NCI-H82 treated with DMSO at 0.1 percent for 48 hours (cell line): ENCODE results near the gene VCAM1.

Experiments used
- DNase-seq: peaks from one replicate; lab custom pipeline; 2025; ENCODE audit not compliant: unreplicated experiment; lab: John Stamatoyannopoulos, UW

VCAM1 gene

DNA sequence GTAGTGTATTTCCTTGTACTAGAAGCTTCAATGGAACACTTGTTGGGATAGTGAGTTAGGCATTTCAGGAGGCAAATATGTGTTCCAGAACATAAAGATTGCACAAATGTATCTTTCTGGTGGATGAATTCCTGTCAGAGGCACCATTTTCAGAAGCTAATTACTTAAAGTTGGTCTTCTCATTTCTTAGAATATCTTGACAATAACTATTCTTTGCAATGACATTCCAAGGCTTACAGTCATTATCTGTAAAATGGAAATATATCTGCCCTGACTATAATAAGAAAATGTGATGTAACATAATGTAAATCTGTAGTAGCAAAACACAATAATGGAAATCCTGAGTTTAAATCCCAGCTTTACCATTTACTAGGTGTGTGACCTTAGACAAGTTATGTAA lies 2.7 kb downstream of the VCAM1 start:
- no peak for DNase-seq

DNA sequence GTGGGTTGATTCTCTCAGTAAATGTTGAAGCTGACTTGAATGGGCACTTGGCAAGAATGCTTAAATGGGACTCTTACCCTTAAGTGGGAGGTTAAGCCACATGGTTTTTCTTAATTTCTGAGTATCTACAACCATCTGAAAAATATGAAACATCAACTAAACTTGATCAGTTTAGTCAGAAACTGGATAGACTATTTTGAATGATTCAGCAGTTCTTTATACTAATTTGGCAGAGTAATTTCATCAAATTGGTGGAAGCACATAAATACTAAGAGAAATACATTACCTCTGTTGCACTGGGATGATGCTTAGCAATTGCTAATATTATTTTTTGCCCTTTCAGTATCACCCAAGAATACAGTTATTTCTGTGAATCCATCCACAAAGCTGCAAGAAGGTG lies 4.7 kb downstream of the VCAM1 start:
- no peak for DNase-seq

DNA sequence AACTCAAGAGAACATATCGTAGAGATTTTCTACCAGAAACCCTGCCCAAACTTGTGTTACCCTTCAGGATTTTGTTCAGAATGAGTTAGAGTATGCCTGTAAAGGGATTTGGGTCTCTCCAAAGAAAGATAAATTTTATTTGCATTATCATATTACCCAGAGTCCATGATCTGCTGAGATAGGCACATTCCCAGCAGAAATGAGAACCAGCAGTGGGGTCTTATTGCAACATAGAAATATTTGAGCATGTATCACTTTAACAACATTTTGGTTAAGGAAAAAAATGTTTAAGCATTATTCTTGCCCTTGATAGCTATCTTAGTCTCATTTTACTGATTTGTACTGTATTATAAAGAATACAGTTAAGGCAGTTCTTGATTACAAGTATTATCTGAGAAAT lies 10.6 kb downstream of the VCAM1 start:
- no peak for DNase-seq

DNA sequence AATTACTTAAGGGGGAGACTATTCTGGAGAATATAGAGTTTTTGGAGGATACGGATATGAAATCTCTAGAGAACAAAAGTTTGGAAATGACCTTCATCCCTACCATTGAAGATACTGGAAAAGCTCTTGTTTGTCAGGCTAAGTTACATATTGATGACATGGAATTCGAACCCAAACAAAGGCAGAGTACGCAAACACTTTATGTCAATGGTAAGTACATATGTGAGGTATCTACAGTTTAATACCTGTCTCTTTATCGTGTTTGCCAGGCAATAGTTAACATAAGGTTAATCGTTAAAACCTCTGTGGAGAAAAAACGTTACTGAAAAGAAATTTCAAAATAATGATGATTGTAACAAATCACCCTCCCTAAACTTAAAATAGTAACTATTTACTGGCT lies 11.8 kb downstream of the VCAM1 start:
- no peak for DNase-seq

DNA sequence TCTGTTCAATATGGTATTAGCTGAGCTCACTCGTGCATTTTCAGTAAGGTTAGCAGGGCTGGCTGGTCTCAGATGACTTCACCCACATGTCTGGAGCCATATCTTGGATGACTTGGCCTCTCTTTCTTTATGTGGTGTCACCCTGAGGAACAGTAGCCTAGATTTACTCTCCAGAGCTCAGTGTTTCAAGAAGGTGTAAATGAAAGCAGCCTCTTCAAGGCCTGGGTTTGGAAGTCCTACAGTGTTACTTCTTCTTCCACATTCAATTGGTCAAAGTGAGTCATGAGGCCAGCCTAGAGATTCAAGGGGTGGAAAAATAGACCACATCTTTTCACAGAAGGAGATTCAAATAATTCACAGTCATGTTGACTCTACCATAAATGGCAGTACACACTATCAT lies 12.2 kb downstream of the VCAM1 start:
- no peak for DNase-seq

DNA sequence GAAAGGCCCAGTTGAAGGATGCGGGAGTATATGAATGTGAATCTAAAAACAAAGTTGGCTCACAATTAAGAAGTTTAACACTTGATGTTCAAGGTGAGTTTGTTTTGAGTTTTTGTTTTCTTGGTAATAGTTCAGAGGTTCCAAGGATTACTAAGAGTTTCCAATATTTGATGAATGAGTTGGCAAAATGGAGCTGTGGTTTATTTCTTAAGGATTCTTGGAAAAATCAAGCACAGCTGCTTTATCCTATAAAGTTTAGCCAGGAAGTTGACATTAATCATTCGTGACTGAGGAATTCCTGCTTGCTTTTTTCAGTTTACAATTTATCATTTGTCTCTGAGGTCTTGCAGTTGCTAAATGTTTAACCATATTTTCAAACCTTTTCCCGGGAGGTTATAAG lies 15.1 kb downstream of the VCAM1 start:
- DNase-seq, result no peak

DNA sequence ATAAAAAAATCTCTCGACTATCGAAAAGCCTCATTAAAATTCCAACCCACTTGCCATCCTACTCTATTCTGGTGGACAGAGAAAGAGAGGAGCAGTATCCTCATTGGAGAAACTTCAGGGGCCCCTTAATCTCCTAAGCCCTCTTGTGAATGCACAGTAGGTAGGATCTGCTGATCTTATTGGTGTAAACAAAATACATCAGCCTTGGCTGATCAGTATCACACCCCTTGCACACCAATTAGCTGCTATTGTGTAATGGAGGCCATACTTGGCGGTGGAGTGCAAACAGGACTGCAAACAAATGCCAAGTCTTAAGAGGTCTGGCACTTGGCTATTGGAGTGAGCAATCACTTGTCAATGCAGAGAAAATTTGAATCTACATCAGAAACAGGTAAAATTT lies 15.7 kb downstream of the VCAM1 start:
- DNase-seq, result no peak

DNA sequence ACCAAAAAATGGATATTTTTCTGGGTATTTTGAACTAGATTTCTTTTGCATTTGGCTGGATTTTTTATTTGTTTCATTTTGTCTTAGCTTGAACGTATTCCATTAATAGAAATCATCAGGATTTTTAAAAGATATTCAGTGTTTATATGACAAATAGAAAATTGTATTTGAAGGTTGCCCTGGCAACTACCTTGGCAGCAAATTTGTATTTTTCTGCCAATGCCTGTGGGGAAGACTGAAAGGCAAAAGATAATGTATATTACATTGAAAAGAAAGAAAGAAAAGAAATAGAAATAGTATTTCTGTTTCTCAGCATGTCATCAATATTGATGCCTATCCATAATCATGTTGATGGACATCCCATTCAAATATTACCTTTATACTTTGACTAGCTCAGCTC lies 16.8 kb downstream of the VCAM1 start:
- no peak for DNase-seq

DNA sequence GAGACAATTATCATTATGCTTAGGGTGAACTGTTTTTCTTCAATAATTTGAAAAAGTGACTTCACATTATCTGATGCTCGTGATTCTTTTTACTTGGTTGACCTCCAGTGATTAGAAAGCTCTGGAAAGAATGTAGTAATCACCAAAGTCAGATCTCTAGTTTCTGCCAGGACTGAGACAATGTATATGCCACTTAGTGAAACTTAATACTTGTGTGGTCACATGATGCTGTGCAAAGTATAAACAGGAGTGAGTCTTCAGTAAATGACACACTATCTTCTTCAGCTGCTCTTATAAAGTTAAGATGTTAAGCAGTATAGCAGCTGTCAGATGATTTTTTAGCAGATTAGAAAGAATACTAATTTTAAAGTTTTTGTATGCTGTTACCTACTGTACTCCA lies 17.2 kb downstream of the VCAM1 start:
- DNase-seq, result no peak

DNA sequence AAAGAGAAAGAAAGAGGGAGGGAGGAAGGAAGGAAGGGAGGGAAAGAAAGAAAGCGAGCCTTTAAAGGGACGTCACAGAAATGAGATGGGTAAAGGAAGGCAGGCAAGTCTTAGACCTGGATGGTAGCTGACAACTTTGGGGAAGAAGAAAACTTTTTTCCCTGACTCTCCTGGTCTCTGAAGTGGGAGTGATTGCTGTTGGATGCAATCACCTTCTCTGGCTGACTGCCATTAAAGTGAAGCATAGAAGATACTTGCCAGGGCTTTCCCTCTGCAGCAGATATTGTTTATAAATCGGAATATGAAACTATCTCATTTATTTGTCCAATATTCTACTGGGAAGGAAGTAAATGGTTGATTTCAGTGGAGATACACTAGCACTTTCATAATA lies 27.0 kb downstream of the VCAM1 start:
- no peak for DNase-seq

DNA sequence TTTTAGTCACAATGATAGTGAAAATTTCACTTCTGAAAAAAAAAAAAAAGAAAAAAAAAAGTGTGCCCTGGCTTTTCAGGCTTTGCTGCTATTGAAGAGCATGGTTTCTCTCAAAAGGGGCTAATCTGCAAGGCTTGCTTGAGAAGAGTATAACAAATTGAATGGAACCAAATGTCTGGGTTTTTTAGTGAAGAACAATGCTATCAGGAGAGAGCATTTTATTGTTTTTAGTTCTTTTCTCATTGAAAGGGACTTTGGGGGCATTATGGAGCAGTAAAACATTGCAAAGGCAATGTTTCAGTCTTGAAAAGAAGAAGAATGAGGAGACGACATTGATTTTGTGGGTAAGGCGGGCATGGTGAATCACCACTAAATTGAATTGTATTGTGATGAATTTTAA lies 28.2 kb downstream of the VCAM1 start:
- DNase-seq, result no peak

DNA sequence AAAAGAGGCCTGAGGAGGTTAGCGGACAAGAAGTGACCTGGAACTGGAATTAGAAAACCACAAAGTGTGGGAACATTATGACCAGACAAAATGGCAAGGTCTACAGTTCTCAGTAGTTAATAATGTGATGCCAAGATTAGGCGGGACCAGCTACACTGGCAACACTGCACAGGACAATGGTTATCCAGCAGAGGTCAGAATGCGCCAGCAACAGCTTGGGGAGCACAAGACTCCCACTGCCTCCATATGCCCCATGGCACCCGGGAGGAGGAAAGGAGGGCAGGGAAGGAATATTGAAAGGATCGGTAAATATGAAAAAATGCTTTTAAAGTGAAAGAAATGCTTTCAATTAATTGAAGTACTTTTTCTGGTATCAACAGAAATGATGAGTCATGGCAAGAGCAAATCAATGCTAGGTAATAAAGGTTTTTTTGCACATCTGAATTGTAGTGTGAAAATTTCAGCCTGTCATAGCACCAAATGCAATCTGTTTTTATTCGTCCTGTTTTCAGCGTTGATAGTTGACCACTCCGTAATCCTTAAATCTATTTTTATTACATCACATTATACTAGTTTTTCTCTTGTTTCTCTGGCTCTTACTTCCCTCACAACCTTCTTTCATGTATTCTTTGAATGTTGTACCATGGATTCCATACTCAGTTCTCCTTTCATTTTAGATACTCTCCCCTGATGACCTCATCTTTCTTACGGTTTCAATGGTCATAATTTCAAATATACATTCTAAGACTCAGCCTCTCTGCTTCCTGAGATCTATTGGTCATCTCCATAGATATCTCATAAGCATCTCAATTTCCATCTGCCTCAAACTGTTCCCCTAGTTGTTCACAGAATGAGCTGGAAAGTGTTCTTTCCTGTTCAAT lies 30.7 kb downstream of the VCAM1 start:
- no peak for DNase-seq

DNA sequence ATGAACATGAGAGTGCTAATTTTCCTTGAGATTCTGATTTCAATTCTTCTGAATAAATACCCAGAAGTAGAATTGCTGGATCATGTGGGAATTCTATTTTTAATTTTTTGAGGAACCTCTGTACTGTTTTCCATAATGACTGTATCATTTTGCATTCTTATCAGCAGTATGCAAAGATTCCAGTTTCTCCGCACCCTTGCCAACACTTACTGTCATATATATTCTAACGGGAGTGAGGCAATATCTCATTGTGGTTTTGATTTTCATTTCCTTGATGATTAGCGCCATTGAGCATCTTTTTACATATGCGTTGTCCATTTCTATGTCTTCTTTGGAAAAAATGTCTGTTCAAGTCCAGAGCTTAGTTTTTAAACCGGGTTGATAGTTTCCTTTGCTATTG lies 33.2 kb downstream of the VCAM1 start:
- no peak for DNase-seq

DNA sequence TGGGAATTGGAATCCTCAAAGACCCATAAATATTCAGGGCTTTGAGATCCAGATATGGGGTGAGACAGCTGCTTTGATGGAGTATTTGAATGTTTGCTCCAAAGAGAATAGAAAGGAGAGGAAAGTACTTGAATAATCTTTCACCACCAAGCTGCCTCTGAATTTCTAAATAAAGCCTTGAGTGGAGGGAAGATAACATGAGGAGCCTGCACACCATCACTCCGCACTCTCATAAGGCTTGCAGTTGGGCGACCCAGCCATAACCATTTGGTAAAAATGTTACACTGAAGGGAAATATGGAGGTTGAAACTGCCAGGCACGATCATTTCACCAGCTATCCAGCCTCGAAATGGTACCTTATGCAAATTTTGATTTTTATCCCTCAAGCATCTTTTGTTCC lies 38.4 kb downstream of the VCAM1 start:
- DNase-seq, result no peak

DNA sequence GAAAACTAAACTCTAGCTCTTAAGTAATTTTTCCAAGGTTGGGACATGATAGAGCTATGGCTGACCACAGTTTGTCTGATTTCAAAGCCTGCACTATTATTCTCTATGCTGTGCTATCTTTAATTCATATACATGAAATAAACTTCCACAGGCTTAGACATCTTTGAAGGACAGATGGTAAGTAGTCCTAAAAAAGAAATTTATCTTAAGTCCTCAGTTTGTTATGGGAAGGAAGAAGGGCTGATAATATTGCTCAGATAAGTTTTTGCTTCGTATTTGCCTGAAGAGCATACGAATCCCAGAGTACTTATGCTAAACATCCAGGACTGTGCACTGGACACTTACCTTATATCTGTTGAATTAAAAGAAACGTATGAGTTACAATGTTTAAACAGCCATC lies 39.6 kb downstream of the VCAM1 start:
- no peak for DNase-seq

DNA sequence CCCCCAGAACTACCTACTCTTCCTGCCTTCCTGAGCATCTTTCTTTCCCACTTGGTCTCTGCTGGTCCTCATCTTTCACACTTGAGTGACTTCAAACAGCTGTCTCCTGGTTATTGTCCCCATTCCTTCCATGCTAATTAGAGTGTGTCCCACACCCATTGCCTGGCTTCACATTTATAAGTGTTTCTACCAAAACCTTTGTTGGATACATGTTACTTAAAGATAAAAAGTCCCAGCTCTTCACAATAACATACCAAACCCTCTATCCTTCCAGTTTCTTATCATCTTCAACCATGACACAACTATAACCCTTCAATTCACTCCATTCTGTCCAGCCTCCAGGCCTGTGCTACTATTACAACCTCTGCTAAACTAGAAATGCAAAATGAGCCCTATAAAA lies 41.0 kb downstream of the VCAM1 start:
- no peak for DNase-seq

DNA sequence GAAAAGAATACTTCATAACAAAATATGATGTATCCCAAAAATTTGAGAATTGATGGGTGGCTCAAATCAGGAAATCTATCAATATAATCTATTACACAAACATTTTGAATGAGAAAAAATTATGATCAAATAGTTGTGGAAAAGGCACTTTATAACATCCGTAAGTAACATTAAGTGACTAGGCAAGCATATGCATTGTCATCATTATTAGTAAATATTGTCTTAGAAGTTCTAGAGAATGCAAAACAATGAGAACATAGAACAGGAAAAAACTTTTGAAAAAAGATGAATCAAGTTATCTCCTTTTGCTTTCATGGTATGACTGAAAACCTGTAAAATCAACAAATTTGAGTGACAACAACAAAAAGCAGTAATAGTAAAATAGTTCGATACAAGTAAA lies 42.9 kb downstream of the VCAM1 start:
- DNase-seq, result no peak

DNA sequence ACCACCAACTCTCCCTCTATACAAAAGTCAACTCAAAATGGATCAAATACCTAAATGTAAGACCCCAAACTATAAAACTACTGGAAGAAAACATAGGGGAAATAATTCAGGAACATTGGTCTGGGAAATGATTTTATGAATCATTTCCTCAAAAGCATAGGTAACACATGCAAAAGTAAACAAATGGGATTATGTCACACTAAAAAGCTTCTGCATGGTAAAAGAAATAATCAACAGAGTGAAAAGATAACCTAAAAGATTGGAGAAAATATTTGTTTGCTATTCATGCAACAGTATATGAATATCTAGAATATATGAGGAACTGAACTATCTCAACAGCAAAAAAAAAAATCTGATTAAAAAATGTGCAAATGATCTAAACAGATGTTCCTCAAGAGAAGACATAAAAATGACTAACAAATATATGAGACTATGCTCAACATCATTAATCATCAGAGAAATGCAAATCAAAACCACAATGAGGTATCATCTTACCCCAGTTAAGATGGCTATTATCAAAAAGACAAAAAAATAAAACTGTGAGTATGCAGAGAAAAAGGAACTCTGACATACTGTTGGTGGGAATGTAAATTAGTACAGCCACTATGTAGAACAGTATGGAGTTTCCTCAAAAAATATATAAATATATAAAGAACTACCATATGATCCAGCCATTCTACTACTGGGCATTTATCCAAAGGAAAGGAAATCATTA lies 47.8 kb downstream of the VCAM1 start:
- no peak for DNase-seq

DNA sequence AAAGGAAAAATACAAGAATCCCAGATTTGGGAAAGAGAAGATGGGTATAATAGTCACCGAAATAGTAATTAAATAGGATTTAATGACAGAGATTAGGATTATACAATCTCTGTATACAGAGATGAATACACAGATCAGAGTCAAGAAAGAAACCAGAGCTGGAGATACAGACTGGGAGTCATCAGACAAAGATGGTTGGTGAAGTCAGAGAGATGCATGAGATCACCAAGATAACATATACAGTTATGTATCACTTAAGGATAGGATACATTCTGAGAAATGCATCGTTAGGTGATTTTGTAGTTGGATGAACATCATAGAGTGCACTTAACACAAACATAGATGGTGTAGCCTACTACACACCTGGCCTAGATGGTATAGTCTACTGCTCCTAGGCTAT lies 49.8 kb downstream of the VCAM1 start:
- no peak for DNase-seq

DNA sequence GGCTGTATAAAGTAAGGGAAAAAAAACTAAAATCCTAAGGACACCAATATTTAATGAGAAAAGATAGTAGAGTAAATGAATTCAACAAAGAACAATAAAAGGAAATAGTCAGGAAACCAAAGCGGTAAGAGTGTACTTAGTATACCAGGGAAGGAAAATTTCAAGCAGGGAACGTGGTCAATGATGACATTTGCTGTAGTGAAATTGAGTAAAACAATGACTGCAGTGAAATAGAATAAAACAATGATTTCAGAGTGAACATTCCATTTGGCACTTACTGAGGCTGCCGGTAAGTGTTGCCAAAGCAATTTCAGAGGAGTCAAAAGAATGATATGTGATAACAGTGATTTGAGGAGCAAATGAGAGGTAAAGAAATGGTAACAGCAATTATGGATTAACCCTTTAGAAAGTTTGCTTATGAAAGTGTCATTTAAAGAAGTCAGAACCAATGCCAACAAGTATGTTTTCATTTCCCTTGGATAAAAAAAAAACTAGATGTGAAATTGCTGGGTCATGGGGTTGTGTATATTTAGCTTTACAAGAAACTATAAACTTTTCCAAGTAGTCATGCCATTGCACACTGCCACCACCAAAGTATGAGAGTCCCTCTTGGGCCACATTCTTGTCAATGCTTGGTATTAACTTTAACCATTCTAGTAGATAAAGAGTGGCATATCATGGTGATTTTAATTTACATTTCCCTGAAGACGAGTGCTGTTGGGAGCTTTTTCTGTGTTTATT lies 50.5 kb downstream of the VCAM1 start:
- no peak for DNase-seq

DNA sequence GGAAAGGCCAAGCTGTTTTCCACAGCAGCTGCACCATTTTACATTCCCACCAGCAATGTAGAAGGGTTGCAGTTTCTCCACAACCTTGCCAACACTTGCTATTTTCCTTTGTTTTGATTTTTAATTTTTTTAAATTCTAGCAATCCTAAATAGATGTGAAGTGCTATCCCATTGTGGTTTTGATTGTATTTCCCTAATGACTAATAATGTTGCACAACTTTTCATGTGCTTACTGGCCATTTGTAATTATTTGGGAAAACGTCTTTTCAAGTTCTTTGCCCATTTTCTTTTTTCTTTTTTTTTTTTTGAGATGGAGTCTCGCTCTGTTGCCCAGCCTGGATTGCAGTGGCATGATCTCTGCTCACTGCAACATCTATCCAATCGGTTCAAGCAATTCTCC lies 53.9 kb downstream of the VCAM1 start:
- DNase-seq, result no peak

DNA sequence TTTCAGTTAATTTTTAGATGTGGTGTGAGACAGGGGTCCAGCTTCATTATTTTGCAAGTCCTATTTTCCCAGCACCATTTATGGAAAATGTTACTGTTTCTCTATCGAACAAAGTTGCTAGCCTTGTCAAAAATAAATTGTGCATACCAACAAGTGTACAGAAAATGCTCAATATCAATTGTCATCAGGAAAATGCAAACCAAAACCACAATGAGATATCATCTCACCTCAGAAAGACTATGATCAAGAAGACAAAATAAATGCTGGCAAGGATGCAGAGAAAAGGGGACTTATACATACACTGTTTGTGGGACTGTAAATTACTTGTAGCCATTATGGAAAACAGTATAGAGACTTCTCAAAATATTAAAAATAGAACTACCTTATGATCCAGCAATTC lies 54.8 kb downstream of the VCAM1 start:
- DNase-seq, result no peak
